ENCODE results near the gene SF3B3. TPM values are rescaled to one million over a fixed set of nuclear protein-coding genes. Genes with fewer than 3 reads are reported as not detected.
A peak's percentile ranks its signal among the peaks of the same experiment; 100 is the strongest.

Gene SF3B3
- polyA plus RNA-seq, 1 of the 3 experiments (the other 2 are of a cell fraction) = 81.7 TPM

DNA sequence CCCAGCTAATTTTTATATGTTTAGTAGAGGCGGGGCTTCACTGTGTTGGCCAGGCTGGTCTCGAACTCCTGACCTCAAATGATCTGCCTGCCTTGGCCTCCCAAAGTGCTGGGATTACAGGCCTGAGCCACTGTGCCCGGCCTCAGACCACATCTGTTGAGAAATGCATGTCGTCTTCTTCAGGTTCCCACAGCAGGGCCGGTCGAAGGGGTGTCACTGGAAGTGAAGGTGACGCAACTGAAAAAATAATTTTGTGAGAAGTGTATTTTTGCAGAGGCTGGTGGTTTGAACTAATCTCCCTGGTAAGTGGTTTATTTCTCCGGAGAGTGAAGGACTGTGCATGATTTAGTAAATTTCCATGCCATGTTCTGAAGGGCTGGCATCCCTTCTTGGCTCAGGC, 89.3 kb downstream of the SF3B3 start:
- TF ChIP-seq TAF1 (IDR thresholded peaks at IDR 0.05; ENCODE audit: borderline replicate concordance, low read depth, low read length) (no peak), NRF1 (IDR thresholded peaks at IDR 0.05; ENCODE audit: low read depth, low read length) (no peak)
- no peak overlapping the region for H2AFZ ChIP-seq (ENCODE audit: low read depth)
- no peaks in the 10 kb centered on the region for H4K20me1 ChIP-seq (ENCODE audit: insufficient read depth)
- no peak overlapping the region for H3K4me2 ChIP-seq
- no peaks in the 10 kb centered on the region for H3K9me2 ChIP-seq
- no peak overlapping the region for H3K9ac ChIP-seq
- H3K9me3 ChIP-seq = no peaks in the 10 kb centered on the region
- no peak overlapping the region for H3K27ac ChIP-seq (ENCODE audit: low read depth in 2 of 2, low read length in 1 of 2)
- CTCF ChIA-PET = no interaction called here
- POLR2A ChIA-PET = no interaction called here
- H3K79me2 ChIP-seq (ENCODE audit: insufficient read depth) = no peaks in the 10 kb centered on the region
- no peaks in the 10 kb centered on the region for H3K27me3 ChIP-seq (ENCODE audit: insufficient read depth)
- H3K4me1 ChIP-seq (ENCODE audit: control insufficient read depth in 1 of 2, insufficient read depth in 2 of 2, low read depth in 1 of 2, low read length in 1 of 2) = no peaks in the 10 kb centered on the region; a peak in 1 of 4 replicates
- 82% methylated on average over 8 of the region's 8 CpGs for WGBS (ENCODE audit: low lambda C conversion rate)
- DNase-seq = no peak
- H3K4me3 ChIP-seq (ENCODE audit: low read depth in 2 of 2, low read length in 1 of 2) = no peak overlapping the region
- no peaks in the 10 kb centered on the region for H3F3A ChIP-seq (replicated peaks; ENCODE audit: insufficient read depth)
- H3K36me3 ChIP-seq (replicated peaks in 1 of 2; ENCODE audit: control insufficient read depth in 1 of 2, insufficient read depth in 2 of 2, low read length in 1 of 2) = no peaks in the 10 kb centered on the region

DNA sequence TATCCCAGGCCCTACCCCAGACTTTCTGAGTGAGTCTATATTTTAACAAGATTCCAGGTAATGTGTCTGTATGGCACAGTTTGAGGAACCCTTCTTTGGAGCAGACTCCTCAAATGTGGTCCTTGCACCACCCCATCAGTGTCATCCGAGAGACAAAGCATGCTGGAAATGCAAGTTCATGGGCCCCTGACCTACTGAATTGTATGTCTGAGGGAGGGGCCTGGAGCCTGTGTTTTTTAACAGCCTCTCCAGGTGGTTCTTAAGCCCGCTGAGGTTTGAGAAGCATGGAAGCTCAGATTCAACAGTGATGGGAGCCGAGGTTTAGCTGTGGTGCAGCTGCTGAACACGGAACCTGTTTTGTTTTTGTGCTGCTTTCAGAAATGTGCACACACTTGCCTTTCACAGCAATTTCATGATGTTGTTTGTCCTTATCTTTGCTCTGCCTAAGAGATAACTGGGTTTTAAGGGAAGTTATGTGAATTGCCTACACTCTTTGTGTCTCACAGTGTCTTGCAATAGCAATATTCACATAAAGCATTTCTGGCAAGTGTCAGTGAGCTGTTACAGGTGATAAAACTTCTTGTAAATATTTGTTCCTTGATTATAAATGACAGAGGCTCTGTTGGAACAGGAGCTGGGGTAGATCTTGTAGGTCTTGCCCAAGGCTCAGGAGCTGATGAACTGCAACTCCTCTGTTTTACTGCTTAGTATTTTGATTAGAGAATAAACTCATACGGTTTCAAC, 90.8 kb downstream of the SF3B3 start:
- Histone ChIP-seq H2AFZ (ENCODE audit: low read depth) (0 out of 2 replicates have a peak overlapping the region, but pooled peaks have one; percentile 3), H3K4me2 (no peak overlapping the region), H3F3A (replicated peaks; ENCODE audit: insufficient read depth) (no peaks in the 10 kb centered on the region), H3K79me2 (ENCODE audit: insufficient read depth) (no peaks in the 10 kb centered on the region), H3K36me3 (replicated peaks in 1 of 2; ENCODE audit: control insufficient read depth in 1 of 2, insufficient read depth in 2 of 2, low read length in 1 of 2) (no peaks in the 10 kb centered on the region), H3K4me3 (ENCODE audit: low read depth in 2 of 2, low read length in 1 of 2) (no peak overlapping the region), H3K4me1 (ENCODE audit: control insufficient read depth in 1 of 2, insufficient read depth in 2 of 2, low read depth in 1 of 2, low read length in 1 of 2) (no peaks in the 10 kb centered on the region; a peak in 1 of 4 replicates), H3K9me3 (no peaks in the 10 kb centered on the region), H4K20me1 (ENCODE audit: insufficient read depth) (no peaks in the 10 kb centered on the region), H3K9ac (no peak overlapping the region), H3K27ac (ENCODE audit: low read depth in 2 of 2, low read length in 1 of 2) (no peak overlapping the region), H3K9me2 (no peaks in the 10 kb centered on the region), H3K27me3 (ENCODE audit: insufficient read depth) (no peaks in the 10 kb centered on the region)
- WGBS (ENCODE audit: low lambda C conversion rate) = 85% methylated on average over 5 of the region's 5 CpGs
- ChIA-PET CTCF (interaction anchor here (1.3 kb wide), 1 partner anchor 157 kb away, joined by 3 read pairs; no protein-coding TSS in a partner anchor), POLR2A (no interaction called here)
- TF ChIP-seq GATA2 (CRISPR knock-in tag; IDR thresholded peaks at IDR 0.05) (peak; percentile 36; the same call in 1 of the 2 replicates), MEF2A (IDR thresholded peaks at IDR 0.05; ENCODE audit: borderline replicate concordance, low read depth) (no peak)
- no peak for DNase-seq

GRCh38 chr16:70615945-70616344, 92.3 kb downstream of the SF3B3 start:
- Histone ChIP-seq H3K9me3 (no peaks in the 10 kb centered on the region), H3K4me1 (ENCODE audit: control insufficient read depth in 1 of 2, insufficient read depth in 2 of 2, low read depth in 1 of 2, low read length in 1 of 2) (no peaks in the 10 kb centered on the region; a peak in 1 of 4 replicates), H3K9ac (no peak overlapping the region), H3K4me2 (no peak overlapping the region), H2AFZ (ENCODE audit: low read depth) (no peak overlapping the region), H3F3A (replicated peaks; ENCODE audit: insufficient read depth) (no peaks in the 10 kb centered on the region), H3K36me3 (replicated peaks in 1 of 2; ENCODE audit: control insufficient read depth in 1 of 2, insufficient read depth in 2 of 2, low read length in 1 of 2) (no peaks in the 10 kb centered on the region), H3K4me3 (ENCODE audit: low read depth in 2 of 2, low read length in 1 of 2) (no peak overlapping the region), H3K9me2 (no peaks in the 10 kb centered on the region), H4K20me1 (ENCODE audit: insufficient read depth) (no peaks in the 10 kb centered on the region), H3K79me2 (ENCODE audit: insufficient read depth) (no peaks in the 10 kb centered on the region), H3K27me3 (ENCODE audit: insufficient read depth) (no peaks in the 10 kb centered on the region), H3K27ac (ENCODE audit: low read depth in 2 of 2, low read length in 1 of 2) (no peak overlapping the region)
- no peak for DNase-seq
- CTCF ChIA-PET = interaction anchor here (0.9 to 1.1 kb wide), 2 partner anchors 17 to 41 kb away, joined by 3 read pairs; no protein-coding TSS in a partner anchor
- POLR2A ChIA-PET = no interaction called here
- 83% methylated on average over 5 of the region's 5 CpGs for WGBS (ENCODE audit: low lambda C conversion rate)
- TF ChIP-seq FOXJ3 (CRISPR knock-in tag; IDR thresholded peaks at IDR 0.05) (no peak), REST (IDR thresholded peaks at IDR 0.05; ENCODE audit: low read depth, low read length) (no peak), NFIC (IDR thresholded peaks at IDR 0.05; ENCODE audit: borderline replicate concordance) (no peak), JUND (IDR thresholded peaks at IDR 0.05) (no peak), SIN3A (IDR thresholded peaks at IDR 0.05; ENCODE audit: borderline replicate concordance, low read depth, low read length) (no peak), EZH2phosphoT487 (IDR thresholded peaks at IDR 0.05; ENCODE audit: borderline replicate concordance, low read depth) (no peak), POLR2AphosphoS5 (IDR thresholded peaks at IDR 0.05; ENCODE audit: low read depth, low read length) (no peak), GABPA (IDR thresholded peaks at IDR 0.05; ENCODE audit: low read depth) (no peak), YY1 (IDR thresholded peaks at IDR 0.05; ENCODE audit: low read depth) (no peak), ELF1 (IDR thresholded peaks at IDR 0.05) (no peak), GATA2 (CRISPR knock-in tag; IDR thresholded peaks at IDR 0.05) (no peak), SMC3 (IDR thresholded peaks at IDR 0.05; ENCODE audit: low read depth, low read length) (no peak), USF2 (IDR thresholded peaks at IDR 0.05; ENCODE audit: borderline replicate concordance, low read depth, low read length) (no peak)

Measured in SK-N-SH (cell line).